ENCODE measurements around the gene BMP4.
"Not testable (repeated sequence)": the region's sequence is repeated elsewhere in the genome, so short reads cannot be mapped to it uniquely, and the experiment has no call there.

Gene BMP4

DNA sequence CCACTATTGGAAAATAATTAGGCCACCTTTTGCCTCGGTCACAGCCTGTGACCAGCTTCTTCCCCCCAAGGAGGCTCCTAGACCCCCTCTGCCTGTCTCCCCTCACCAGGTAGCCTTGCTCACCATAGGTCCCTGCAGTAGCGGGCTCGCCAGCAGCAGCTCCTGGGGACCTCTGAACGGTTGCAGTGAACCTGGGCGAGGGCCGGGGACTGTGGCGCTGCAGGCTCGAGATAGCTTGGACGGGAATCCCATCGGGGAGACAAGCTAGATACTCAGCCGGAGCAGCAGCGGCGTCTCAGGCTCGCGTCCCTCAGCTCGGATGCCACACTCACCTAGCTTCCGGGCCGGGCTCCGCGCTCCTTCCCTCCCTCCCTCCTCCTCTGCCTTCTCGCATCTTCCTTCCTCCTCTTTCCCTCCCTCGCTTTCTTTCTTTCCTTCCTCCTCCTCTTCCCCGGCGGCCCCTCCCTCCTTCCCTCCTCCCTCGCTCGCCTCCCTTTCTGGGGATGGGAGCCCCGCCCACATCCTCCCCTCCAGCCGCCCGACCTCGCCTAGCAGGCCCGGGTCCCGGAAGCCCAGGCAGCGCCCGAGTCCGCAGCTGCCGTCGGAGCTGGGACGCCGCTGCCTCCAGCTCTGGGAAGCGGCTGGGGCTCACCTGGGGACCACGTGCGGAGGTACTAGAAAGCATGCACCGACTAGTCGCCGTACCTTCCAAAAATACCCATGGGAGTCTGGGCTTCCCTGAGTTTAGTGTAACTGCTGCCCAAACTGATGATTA lies at the start of gene BMP4:
Gene BMP4 (minus strand): TSS at position 399 of the 775 bp plus-strand sequence. CDS start 4,603 bp downstream, outside the sequence.
- DNase-seq (ENCODE audit: low read depth) = no peak

- no peak for DNase-seq (ENCODE audit: low read depth)
Measured at GRCh38 chr14:54003064-54003463, 46.4 kb upstream of the BMP4 start.

- peak; percentile 49 for DNase-seq (ENCODE audit: low read depth)
Measured at GRCh38 chr14:54002653-54003052, 46.0 kb upstream of the BMP4 start.

GRCh38 chr14:54001189-54001878 lies 44.7 kb upstream of the BMP4 start:
- DNase-seq (ENCODE audit: low read depth) = no peak

DNA sequence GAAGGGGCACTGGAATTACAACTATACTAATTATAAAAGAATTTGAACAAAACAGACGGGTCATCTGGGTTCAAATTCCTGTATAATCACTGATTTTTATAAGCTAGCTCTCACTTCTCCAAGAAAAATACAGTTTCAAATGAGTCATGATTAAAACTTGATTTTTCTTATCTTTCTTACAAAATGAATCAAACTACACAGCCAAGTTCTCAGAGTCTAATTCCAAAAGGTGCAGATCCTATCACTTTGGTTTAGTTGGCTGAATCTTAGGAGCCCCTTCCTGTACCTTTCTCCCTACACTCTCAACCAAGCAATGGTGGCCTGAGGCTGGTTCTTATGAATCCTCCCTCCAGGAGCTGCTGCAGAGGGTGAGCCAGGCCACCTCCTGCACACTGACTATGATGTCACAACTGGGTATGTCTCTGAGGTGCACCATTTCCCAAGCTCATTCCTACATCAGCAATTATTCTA lies 43.8 kb upstream of the BMP4 start:
- no peak for DNase-seq (ENCODE audit: low read depth)

- DNase-seq (ENCODE audit: low read depth) = peak; percentile 70
Measured at GRCh38 chr14:53999061-53999488, 42.5 kb upstream of the BMP4 start.

DNA sequence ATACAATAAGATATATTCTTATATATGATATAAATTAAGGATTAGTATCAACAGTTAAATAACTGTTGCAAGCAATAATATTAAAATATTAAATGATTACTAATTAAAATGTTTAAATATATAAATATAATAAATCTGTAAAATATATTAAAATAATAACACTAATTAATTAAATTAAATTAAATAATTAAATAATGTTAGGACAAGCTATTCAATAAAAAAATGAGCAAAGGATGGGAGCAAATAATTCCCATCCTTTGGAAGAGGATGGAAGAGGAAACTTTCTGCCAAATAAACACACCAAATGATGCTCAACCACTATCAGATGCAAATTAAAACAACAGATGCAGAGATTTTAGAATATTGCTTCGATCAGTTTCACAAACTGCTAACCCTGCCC lies 39.4 kb upstream of the BMP4 start:
- DNase-seq (ENCODE audit: low read depth) = no peak

GRCh38 chr14:53993920-53994607 lies 37.4 kb upstream of the BMP4 start:
- no peak for DNase-seq (ENCODE audit: low read depth)

- no peak for DNase-seq (ENCODE audit: low read depth)
Measured at GRCh38 chr14:53990978-53991377, 34.4 kb upstream of the BMP4 start.

GRCh38 chr14:53986718-53987117 lies 30.1 kb upstream of the BMP4 start:
- not testable (repeated sequence) for DNase-seq (ENCODE audit: low read depth)

GRCh38 chr14:53984958-53985357 lies 28.3 kb upstream of the BMP4 start:
- DNase-seq (ENCODE audit: low read depth) = not testable (repeated sequence)

DNA sequence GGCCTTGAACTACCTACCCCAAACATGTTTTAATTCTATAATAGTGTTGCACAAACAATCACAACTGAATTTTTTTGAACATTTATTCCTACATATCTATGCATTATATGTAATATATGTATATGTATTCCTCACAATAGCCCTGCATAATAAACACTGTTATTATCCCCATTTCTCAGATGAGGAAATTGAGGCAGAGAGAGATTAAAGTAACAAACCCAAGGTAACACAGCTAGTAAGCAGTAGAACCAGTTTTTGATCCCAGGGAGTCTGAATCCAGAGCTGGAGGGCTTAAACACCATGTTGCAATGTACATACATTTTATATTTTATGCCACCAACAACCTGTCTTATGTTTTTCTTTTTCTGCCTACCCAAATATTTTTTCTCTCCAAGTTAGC lies 26.5 kb upstream of the BMP4 start:
- no peak for DNase-seq (ENCODE audit: low read depth)

DNA sequence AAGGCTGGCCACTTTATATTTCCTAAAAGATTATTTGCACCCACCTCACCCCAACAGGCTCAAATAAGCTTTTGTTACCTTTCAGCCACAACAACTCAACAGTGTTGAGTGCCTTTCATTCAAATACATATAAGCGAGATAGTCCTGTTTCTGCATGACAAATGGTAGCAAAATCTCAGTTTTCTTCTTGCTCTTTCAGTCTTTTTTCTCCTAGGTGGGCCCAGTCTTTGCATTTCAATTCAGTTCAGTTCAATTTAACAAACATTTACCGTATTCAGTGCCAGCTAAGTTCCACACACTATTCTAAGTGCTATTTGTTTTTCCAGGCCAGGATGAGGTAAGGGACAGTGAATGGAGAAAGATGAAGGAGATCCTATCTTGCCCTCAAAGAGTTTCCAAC lies 25.9 kb upstream of the BMP4 start:
- no peak for DNase-seq (ENCODE audit: low read depth)

DNA sequence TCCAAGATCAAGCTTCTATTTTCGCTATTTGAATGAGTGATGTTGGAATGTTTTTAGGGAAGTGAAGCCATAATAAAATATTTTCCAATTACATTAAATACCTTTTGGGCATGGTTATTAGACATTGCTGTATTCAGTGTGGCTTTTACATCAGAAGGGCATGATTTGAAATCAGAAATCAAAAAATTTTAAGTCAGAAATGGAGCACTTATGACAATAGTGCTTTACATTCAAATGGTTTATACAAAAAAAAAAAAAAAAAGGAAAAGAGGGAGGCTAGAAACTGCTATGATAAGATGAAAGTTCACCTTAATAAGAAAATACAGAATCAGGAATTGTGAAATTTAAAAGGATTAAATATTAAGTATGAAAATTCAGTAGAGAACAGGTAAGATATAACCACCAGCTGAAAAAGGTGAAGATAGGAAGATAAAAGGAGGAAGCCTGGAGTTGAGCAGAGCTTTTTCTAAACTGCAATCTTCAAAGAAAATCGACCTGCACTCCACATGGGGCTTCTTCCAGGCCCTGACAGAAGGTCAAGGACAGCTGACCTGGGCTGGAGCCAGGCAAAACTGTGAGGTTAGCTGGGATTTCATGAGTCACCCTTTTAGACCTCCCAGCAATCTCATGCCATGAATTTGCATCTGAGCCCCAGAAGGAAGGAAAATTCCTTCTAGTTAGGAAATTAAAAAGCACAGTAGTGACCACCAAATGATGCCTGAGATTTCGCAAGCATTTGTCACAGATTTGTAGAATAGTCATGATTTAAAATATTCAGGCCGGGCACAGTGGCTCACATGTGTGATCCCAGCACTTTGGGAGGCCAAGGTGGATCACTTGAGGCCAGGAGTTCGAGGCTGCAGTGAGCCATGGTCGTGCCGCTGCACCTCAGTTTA lies 23.4 kb upstream of the BMP4 start:
- no peak for DNase-seq (ENCODE audit: low read depth)

- DNase-seq (ENCODE audit: low read depth) = no peak
Measured at GRCh38 chr14:53979113-53979681, 22.6 kb upstream of the BMP4 start.

DNA sequence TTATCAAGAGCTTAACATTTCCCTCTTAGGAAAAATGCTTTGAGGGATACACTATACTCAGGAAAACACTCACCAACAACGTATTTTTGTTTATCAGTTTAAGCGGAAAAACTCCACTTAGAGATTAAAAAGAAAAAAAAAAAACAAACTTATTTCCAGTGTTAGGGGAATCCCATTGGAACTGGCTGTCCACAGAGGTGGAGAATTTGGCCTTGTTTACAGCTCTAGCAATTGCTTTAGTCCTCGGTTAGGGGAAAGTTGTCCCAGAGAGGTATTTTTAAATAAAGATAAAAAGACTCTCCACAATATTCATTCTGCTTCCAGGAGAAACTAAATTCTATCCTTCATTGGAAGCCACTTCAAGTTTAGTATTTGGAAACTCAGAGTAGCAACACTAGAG lies 21.6 kb upstream of the BMP4 start:
- DNase-seq (ENCODE audit: low read depth) = no peak

DNA sequence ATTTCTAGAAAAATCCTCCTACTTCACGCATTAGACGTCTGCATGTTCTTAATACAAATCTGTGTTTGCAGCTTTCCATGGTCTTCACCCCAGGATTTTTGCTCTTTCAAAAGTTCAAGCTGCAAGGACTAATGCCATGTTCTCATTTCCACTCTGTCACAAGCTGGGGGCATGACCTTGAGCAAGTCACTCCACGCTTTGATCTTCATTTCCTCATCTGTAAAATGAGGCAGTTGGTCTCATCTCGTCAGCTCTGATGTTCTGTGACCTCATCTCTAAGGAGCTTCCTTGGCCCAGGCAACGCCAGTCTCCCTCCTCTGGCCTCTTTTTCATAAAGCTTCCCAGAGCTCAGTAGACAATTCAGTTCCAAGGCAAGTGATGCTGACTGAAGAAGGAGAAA lies 18.8 kb upstream of the BMP4 start:
- no peak for DNase-seq (ENCODE audit: low read depth)

DNA sequence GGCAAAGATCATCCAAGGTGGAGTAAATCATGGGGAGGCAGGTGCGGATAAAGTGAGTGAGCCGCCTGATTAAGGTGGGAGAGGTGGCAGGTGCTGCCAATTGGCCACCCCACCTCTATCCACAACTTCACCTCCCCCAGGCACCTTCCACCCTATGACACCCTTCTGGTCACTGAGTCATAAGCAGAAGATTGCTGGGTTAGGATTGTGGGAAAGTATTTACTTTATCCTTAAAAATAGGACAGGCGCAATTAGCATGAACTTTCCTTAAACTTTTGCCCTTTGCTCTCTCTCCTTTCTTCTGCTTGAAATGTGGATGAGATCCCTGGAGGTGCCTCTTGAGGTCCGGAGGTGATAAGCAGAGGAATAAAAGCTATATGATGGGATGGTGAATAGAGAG lies 14.9 kb upstream of the BMP4 start:
- no peak for DNase-seq (ENCODE audit: low read depth)

GRCh38 chr14:53969326-53969725 lies 12.7 kb upstream of the BMP4 start:
- DNase-seq (ENCODE audit: low read depth) = no peak

GRCh38 chr14:53968726-53969125 lies 12.1 kb upstream of the BMP4 start:
- DNase-seq (ENCODE audit: low read depth) = no peak

DNA sequence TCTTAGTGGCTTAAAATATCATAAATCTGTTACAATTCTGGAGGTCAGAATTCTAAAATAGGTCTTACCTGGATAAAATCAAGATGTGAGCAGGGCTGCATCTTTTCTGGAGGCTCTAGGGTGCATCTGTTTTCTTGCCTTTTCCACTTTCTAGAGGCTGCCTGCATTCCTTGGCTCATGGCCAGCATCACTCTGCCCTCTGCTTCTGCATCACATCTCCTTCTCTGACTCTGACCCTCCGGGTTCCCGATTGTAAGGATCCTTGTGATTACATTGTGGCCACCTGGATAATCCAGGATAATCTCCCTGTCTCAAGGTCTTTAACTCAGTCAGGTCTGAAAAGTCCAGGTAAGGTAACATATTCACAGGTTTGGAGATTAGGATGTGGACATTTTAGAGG lies 11.0 kb upstream of the BMP4 start:
- no peak for DNase-seq (ENCODE audit: low read depth)

All from non-pigmented ciliary epithelial cell (primary cell).